Skin epidermis (tissue), 12 donors: ENCODE results near the gene LRIG1.
A peak's percentile ranks its signal among the peaks of the same experiment; 100 is the strongest.

ENCODE experiments used
- H3K27ac ChIP-seq, 21 experiments: fragments of 200-600 bp; sonication (generic) in 11 of 21; one replicate each; pipeline ENCODE4 v1.5.0; 2020; ENCODE audit warnings: mild to moderate bottlenecking in 3 of 21, inconsistent platforms in 2 of 21, moderate library complexity in 2 of 21
- H3K4me3 ChIP-seq, 7 experiments: fragments of 200-600 bp; sonication (generic) in 2 of 7; one replicate each; pipeline ENCODE4 v1.5.0; 2020; ENCODE audit warnings: inconsistent platforms in 2 of 7, mild to moderate bottlenecking in 2 of 7, moderate library complexity in 1 of 7

Gene LRIG1, protein sequence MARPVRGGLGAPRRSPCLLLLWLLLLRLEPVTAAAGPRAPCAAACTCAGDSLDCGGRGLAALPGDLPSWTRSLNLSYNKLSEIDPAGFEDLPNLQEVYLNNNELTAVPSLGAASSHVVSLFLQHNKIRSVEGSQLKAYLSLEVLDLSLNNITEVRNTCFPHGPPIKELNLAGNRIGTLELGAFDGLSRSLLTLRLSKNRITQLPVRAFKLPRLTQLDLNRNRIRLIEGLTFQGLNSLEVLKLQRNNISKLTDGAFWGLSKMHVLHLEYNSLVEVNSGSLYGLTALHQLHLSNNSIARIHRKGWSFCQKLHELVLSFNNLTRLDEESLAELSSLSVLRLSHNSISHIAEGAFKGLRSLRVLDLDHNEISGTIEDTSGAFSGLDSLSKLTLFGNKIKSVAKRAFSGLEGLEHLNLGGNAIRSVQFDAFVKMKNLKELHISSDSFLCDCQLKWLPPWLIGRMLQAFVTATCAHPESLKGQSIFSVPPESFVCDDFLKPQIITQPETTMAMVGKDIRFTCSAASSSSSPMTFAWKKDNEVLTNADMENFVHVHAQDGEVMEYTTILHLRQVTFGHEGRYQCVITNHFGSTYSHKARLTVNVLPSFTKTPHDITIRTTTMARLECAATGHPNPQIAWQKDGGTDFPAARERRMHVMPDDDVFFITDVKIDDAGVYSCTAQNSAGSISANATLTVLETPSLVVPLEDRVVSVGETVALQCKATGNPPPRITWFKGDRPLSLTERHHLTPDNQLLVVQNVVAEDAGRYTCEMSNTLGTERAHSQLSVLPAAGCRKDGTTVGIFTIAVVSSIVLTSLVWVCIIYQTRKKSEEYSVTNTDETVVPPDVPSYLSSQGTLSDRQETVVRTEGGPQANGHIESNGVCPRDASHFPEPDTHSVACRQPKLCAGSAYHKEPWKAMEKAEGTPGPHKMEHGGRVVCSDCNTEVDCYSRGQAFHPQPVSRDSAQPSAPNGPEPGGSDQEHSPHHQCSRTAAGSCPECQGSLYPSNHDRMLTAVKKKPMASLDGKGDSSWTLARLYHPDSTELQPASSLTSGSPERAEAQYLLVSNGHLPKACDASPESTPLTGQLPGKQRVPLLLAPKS

DNA sequence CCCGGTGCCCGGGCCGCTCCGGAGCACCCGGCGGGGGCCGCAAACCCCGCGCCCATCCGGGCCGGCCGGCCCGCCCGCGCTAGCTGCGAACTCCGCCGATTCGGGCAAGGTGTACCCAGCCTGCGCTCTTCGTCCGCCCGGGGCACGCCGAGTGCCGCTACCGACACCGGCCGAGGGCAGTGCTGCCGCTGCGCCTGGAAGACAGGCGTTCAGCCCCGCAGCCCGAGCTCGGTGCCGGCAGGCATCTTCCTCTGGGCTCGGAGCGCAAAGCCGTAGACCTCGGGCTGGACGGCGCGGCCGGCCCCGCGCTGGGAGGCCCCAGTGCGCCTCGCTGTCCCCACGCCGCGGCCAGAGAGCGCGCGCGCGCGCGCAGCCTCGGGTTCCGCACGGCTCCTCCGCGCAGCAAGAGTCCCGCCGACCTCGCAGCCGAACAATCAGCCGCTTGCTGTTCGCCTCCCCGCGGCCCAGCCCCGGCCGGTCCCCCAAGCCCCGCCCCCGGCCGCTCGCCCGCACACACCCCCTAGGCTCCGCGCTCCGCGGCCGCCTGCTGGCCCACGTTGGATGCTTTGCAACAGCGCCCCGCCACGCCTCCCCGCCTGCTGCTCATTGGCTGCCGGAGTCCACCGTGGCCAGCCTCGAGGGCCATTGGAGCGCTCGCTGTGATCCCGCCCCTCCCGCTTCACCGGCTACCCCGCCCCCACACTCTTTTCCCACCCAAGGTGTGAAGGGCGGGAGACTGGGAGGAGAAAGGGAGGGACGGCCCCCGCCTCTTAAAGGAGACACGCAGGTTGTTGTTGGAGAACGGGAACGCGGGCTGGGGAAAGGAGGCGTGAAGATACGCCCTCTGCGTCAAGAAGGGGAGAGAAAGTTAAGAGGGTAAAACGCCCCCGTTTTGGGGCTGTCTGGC lies at the start of gene LRIG1:
Gene LRIG1, minus strand, starts transcription at position 447 of the 907 bp plus-strand sequence. CDS start 615 bp downstream, outside the sequence.
- peak within 1 kb of the TSS; percentile 39 to 95 (median 87) for H3K27ac ChIP-seq
- H3K4me3 ChIP-seq: peak within 1 kb of the TSS; percentile 71 to 96 (median 89)

DNA sequence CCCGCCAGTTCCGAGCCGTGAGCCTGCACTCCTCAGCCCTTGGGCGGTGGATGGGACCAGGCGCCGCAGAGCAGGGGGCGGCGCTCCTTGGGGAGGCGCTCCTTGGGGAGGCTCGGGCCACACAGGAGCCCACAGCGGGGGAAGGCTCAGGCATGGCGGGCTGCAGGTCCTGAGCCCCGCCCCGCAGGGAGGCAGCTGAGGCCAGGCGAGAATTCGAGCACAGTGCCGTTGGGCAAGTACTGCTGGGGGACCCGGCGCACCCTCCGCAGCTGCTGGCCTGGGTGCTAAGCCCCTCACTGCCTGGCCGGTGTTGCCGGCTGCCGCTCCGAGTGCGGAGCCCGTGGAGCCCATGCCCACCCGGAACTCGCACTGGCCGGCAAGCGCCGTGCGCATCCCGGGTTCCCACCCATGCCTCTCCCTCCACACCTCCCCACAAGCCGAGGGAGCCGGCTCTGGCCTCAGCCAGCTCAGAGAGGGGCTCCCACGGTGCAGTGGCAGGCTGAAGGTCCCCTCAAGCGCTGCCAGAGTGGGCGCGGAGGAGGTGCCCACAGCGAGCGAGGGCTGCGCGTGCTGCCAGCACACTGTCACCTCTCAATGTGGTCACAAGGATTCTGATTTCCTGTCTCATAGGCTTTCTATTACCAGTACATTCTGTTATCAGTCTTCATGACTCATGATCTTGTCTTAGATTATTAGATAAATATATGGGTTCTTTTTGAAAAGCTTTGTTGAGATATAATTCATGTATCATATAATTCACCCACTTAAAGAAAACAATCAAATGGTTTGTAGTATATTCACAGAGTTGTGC lies 44.0 kb upstream of the LRIG1 start:
- no peak overlapping the region for H3K27ac ChIP-seq

DNA sequence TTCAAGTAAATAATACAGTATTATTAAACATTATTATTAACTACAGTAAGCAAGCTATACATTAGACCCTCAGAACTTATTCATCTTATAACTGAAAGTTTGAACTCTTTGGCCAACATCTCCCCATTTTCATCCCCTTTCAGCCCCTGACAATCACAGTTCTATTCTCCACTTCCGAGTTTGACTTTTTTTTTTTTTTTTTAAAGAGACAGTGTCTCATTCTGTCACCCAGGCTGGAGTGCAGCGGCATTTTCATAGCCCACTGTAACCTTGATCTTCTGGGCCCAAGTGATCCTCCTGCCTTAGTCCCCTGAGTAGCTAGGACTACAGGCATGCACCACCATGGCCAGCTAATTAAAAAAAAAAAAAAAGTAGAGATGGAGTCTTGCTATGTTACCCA lies 41.3 kb upstream of the LRIG1 start:
- no peak overlapping the region for H3K4me3 ChIP-seq
- H3K27ac ChIP-seq: no peak overlapping the region

More for the DNA sequence above, 44.0 kb upstream of the LRIG1 start:
- H3K4me3 ChIP-seq: peak overlapping the region in 1 of 7 experiments; percentile 5

DNA sequence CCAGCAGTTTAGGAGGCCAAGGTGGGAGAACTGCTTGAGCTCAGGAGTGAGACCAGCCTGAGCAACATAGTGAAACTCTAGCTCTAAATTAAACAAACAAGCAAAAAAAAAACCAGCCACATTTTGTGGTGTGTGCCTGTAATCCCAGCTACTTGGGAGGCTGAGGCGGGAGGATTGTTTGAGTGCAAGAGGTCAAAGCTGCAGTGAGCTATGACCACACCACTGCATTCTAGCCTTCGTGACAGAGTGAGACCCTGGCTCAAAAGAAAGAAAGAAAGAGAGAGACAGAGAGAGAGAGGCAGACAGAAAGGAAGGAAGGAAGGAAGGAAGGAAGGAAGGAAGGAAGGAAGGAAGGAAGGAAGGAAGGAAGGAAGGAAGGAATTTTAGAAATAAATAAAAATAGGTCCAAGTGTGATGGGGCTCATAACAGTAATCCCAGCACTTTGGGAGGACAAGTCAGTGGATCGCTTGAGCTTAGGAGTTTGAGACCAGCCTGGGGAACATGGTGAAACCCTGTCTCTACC lies 38.7 kb upstream of the LRIG1 start:
- Histone ChIP-seq H3K27ac (no peak overlapping the region), H3K4me3 (no peak overlapping the region)

DNA sequence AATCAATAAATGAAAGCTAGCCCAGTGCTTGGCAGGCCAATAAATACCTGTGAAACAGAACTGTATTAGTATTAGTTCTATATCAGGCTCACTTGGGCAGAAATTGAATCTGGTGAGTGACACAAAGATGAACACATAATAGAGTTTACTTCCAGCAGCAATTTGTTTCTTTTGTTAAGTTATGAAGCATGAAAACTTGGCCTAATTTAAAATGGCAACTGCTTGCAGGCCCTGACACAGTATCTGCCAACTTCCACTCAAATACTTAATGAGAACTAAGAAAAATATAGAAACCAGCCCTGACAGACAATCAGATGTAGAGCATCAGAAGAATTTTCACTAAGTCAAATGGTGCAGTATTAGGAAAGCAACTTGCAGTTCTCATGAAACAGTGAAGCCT lies 37.6 kb upstream of the LRIG1 start:
- Histone ChIP-seq H3K27ac (no peak overlapping the region), H3K4me3 (no peak overlapping the region)

DNA sequence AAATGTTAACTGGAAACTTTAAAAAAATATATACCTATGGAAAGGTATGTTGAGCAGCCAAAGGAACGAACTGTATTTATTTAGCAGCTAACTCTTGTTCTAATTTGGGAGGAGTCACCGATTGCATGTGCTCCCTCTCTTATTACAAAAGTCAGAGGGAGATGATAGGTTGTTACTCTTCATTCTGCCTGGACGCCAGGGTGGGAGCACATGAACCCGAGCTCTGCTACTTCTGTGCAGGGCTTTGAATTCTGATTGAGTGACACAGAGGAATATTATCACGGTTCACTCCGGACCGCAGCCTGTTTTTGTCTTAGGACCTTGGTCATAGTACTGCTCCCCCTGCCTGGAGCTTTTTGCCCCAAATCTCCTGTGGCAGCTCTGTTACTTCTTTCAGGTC lies 36.9 kb upstream of the LRIG1 start:
- Histone ChIP-seq H3K27ac (no peak overlapping the region), H3K4me3 (no peak overlapping the region)

DNA sequence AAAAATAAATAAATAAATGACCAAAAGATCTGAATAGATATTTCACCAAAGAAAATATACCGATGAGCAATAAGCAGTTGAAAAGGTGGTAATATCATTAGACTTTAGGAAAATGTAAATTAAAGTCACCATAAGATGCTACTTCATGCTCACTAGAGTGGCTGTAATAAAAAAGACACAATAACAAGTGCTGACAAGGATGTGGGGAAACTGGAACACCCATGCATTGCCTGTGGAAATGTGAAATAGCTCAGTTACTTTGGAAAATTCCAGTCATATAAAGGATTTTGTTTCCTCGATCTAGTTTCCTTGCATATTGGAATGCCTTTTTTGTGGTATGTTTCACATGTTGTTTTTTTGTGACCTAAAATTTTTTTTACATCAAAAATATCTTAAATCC lies 36.0 kb upstream of the LRIG1 start:
- no peak overlapping the region for H3K4me3 ChIP-seq

DNA sequence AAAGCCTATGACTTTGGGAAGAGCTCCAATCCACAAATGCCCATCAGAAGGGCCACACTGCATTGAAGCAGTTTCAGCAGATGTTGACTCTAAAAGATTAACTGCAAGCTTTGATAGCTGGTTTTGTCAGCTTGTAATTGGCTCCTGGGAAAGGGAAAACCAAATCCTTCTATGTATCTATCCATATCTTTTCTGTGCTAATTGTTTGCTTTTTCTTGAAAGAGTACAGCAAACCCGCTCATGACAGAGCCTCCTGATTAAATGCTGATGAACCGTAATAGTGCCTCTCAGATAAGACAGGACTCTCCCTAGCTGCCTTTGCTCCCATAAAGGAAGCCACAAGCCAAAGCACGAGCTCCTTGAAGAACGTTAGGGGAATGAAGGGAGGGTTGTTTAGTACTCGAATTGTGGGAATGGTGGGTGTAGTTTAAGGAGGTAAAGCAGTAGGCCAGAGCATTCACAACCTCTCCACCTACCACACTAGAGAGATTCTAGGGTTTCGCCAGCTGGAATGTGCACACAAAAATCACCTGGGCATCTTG lies 33.6 kb upstream of the LRIG1 start:
- no peak overlapping the region for H3K4me3 ChIP-seq
- H3K27ac ChIP-seq: no peak overlapping the region

More for the DNA sequence above, 36.0 kb upstream of the LRIG1 start:
- H3K27ac ChIP-seq: no peak overlapping the region

DNA sequence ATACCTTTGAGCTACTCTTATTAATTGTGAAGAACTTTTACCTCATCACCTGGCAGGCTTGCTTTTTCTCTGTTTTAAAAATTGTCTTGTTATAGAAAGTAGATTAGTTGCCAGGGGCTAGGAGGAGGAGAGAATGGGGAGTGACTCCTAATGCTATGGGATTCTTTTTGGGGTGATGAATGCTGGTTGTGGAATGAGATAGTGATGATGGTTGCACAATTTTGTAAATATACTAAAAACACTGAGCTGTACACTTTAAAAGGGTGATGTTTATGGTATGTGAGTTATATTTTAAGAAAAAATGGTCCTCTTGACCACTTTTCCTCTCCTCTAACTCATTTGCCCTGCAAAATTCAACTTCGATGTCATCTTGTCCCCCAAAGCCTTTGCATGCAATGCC lies 31.8 kb upstream of the LRIG1 start:
- H3K27ac ChIP-seq: no peak overlapping the region
- no peak overlapping the region for H3K4me3 ChIP-seq

DNA sequence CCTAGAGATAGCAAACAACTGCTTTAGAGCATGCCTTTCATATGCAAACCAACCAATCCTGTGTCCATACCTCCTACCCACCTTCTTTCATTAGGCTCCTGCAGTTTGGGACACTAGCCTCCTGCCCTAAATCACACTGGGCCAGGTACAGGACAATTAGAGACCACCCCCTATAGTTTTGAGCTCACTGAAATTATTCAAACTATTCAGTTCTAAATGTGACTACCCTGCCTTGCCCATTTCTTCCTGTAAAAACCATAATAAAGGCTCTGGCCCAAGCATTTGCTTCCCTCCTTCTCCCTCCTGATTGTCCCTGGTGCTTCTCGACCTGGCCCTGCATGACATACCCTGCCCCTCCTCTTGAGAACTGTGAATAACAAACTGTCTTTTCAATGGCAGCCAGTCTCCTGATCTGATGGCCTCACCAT lies 31.4 kb upstream of the LRIG1 start:
- Histone ChIP-seq H3K27ac (no peak overlapping the region), H3K4me3 (no peak overlapping the region)

DNA sequence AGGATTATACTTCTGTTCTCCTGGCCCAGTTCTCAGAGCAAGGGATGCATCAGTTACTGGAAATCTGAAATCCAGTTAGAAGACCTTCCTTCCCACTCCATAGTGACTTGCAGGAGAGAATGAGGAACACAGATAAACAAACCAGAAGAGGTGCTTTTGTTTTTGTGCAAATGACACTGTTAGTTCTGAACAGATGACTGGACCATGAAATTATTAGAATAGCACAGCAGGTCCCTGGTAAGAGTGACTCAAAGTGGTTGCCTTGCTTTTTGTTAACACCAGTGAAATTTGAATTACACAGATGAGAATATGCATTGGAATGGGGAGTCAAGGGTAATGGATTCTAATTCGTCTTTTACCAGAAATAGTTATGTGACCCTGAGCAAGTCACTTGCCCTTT lies 30.4 kb upstream of the LRIG1 start:
- Histone ChIP-seq H3K4me3 (no peak overlapping the region), H3K27ac (no peak overlapping the region)

DNA sequence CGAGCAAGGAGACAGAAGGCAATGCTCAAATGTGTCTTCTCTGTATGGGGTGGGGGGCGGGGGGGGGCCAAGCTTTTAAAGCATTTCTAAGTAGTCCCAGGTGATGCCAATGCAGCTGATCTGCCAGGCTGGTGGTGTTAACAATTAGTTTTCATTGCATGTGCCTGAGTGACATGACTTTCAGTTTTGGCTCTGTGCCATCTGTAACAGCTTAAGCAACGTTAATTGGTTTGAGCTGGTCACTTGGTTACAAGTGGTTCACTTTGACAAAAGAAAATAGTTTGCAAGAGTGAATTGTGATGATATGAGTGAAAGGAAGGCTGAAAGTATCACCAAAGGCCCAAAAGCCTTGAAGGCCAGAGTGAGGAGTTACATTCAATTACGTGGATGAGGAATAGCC lies 26.4 kb upstream of the LRIG1 start:
- no peak overlapping the region for H3K27ac ChIP-seq

DNA sequence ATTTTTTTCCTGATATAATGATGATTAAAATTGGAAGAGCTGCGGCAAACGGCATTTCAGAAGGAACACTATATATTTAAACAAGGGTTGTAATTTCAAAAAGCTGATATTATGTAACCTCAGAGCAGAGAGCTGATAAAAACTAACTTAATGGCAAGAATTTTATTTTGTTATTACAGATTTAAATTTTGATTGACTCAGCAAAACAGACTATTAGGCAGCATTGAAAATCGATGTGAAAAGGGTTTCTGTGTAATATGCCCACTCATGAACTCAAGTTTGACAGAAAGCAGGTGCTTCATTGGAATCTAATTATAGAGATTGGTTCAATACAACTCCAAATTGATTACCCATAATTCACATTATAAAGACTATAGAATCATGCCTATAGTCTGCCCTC lies 24.9 kb upstream of the LRIG1 start:
- H3K4me3 ChIP-seq: no peak overlapping the region
- H3K27ac ChIP-seq: no peak overlapping the region

More for the DNA sequence above, 26.4 kb upstream of the LRIG1 start:
- no peak overlapping the region for H3K4me3 ChIP-seq

DNA sequence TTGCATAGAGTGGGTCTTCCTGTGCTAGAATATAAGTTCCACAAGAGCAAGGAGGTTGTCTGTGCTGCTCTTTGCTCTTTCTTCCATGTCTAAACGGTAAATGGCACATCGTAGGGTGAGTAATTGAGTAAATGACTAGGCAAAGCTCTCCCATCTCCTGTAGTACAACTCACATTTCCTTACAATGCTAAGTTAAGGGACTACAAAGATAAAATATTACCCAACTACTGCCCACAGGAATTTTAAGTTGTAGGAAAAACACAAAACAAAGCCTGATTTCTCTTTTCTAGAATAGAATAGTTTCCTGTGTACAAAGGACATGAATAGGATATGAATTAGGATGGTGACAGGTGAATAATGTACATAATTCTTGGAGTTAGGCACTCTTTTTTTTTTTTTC lies 19.9 kb upstream of the LRIG1 start:
- Histone ChIP-seq H3K27ac (no peak overlapping the region), H3K4me3 (no peak overlapping the region)

DNA sequence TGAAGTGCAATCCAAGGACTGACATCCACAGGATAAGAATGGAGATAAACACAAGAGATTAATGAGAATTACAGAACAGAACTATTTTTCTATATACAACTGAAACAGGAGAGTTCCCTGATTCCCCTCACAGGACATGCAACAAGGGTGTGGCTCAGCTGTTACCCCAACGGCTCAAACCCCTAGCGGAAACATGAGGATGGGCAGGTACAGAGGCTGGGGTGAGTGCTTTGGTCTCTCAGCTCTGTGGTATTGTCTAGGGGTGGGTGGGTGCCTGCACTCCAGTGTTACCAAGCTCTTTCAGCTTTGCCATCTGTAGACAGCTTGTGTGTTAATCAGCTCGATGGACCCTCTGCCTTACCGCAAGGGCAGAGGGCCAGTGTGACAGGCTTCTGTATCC lies 17.8 kb upstream of the LRIG1 start:
- Histone ChIP-seq H3K4me3 (no peak overlapping the region), H3K27ac (no peak overlapping the region)

DNA sequence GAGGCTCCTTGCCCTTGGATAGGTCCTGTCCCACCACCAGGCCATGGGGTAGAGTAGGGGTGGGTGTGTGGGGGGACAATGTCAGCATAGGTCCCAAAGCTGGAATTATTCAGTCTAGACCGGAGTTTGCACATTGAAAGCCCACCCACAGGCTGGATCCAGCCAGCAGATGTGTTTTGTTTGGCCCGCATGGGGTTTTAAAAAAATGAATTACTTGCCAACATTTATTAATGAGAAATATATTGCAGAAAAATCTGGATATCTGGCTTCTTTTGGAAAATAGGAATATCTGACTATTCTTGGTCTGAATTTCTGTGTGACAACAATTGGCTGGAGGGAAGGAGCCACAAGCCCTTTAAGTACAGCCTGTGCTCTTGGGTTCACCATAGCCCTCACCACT lies 17.3 kb upstream of the LRIG1 start:
- no peak overlapping the region for H3K27ac ChIP-seq
- H3K4me3 ChIP-seq: no peak overlapping the region

DNA sequence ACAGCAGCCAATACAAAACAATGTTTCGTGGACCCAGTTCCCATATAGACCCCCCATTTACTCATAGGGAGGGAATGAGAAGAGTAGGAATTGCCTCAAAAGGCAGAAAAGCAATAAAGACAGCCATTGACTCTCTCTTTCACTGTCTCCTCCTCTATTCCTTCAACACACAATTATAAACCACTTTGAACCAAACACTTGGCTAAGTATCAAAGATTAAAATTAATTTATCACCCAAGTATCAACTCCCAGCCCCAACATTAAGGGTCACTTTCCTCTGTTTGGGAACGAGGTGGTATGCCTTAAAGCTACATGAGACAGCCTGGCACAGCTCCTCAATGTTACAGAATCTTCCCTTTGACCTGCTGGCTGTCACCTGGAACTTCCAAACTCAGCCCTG lies 16.4 kb upstream of the LRIG1 start:
- no peak overlapping the region for H3K4me3 ChIP-seq
- H3K27ac ChIP-seq: no peak overlapping the region

DNA sequence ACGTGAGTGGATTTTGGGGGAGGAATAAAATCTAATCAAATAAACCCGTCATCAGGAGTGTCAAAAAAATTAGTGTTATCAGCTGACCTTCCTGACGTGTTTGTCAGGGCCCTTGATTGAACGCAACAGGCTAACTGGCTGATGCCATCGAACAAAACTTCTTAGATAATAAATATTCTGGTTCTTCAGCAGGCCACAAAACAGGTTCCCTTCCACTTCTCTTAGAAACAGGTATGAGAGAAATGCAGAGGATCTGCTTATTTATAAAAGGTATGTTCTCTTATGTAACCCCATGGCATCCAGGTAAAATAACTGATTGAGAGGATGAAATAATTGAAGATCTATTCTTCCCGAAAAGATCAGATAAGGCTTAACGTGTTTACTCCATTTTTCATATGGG lies 7.6 kb upstream of the LRIG1 start:
- H3K4me3 ChIP-seq: no peak overlapping the region
- no peak overlapping the region for H3K27ac ChIP-seq
